HT1080 (cell line): ENCODE data around the gene TMC4. TPM values are rescaled to one million over a fixed set of nuclear protein-coding genes. Genes with fewer than 3 reads are reported as not detected.
"Not testable (repeated sequence)": the region's sequence is repeated elsewhere in the genome, so short reads cannot be mapped to it uniquely, and the experiment has no call there.

ENCODE experiments used
- DNase-seq: peaks from one replicate; pipeline ENCODE4 v3.0.0-alpha.2; 2015; ENCODE audit warnings: low read depth
- total RNA-seq: library from RNA; depleted of rRNA; stranded (reverse); fragments of >200 nt; shearing (Covaris generic); gene quantifications from 2 replicates; pipeline ENCODE4 v1.2.3, GENCODE V29; 2014

TMC4 gene
- total RNA-seq, 1 experiment from 2014 or later: 1.2 TPM

DNA sequence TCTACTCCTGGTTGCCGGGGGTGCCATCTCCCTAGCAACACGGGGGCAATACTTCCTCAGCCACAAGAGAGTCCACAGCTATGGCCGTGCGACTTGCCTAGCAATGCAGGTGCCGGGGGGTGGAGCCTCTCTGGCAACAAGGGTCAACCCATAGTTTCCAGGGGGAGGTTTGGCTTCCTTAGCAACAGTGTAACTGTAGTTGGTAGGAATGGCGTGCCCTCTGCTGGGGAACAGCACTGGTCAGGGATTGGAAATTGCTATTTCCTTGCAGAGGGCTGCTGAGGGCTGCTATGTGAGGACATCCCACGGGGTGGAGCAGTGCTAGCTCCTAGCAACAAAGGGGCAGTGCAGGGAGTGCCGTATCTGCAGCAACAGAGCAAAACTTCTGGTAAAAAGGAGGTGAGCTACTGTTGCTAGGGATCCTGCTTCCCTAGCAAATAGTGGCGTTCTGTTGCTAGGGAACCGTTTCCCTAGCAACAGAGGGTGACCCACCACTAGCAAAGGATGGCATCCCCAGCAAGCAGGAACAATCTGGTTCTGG lies 7.0 kb upstream of the TMC4 start:
- DNase-seq: peak; percentile 52

DNA sequence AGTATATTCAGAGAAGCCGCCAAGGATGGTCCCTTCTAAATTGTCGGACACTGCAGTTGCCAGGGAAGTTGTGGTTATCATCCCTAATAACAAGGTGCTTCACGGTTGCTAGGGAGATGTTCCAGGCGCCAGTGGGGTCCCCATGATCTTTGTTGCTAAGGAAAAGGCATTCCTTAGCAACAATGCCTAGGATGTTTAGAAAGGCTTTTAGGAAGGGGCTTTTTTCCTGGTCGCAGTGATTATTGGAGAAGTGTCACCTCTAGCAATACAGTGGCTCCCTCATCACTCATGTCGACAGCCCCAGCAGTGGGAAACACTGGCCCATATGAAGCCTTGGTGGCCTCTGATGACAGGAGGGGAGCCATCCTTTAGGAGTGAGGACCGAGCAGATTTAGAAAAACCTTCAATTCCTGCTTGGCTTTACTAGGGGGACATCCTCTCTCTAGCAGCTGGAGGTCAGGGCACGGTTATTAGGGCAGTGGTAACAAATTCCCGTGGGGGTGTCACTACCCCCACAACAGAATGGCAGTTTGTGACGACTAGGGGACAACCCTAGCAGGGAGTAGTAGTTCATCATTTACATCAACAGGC lies 6.4 kb upstream of the TMC4 start:
- DNase-seq: no peak

DNA sequence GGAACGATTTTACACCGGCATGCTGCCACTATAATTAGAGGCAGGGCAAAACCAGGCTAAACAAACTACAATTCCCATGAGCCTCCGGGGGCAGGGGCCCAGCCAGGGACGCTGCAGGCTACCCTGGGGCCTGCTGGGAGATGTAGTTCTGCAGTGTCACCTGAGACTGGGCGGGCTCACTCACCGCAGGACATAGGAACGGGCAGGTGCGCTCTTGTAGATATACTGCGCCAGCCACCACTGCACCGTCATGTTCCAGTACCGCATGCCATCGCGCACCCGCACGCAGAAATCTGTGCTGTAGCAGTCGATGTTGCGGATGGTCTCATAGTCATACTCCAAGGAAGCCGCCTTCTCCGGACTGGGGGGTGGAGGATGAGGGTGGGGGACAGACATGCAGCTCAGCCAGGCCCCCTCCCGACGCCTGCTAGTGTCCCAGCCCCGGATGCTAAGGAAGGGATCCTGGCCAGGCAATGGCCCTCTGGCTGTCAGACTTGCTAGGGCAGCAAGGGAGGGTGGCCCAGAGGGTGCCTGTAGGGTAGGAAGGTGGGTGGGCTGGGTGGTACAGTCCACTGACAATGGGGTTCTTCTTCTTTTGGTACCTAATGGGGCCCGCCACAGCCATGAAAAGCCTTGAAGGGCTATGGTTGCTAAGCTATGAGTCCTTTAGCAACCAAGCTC lies 5.8 kb upstream of the TMC4 start:
- DNase-seq: no peak

DNA sequence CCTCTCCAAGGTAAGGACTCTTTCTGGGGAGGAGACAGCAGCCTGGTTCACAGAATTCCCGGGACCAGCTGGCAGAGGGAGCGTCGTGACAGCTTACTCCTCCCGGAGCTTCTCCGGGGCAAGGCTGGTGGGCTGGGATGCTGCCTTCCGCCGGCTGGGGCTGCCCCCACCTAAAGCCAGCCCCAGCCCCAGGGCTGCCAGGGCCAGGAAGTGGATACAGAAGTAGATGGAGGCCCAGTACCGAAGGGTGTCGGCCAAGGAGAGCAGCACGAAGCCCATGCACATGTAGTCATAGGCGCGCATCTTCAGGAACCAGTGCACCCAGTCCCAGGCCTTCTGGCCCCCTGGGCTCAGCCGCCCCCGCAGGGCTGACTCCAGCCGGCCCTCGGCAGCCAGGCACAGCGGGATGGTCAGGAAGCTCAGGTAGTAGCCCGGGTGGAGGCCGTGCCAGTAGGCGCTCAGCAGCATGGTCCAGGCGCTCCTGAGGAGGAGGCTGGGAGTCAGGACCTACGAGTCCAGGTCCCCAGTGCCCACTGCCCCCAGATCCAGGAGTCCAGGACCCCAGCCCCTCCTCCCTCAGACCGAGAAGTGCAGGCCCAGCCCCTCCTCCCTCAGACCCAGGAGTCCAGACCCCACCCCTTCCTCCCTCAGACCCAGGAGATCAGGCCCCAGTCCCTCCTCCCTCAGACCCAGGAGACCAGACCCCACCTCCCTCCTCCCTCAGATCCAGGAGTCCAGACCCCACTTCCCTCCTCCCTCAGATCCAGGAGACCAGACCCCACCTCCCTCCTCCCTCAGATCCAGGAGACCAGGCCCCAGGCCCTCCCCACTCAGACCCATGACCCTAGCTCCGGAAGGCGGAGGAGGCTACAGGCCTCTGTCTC lies 1.2 kb upstream of the TMC4 start:
- DNase-seq: no peak

GRCh38 chr19:54173359-54173699 lies 369 bp upstream of the TMC4 start:
- no peak for DNase-seq

DNA sequence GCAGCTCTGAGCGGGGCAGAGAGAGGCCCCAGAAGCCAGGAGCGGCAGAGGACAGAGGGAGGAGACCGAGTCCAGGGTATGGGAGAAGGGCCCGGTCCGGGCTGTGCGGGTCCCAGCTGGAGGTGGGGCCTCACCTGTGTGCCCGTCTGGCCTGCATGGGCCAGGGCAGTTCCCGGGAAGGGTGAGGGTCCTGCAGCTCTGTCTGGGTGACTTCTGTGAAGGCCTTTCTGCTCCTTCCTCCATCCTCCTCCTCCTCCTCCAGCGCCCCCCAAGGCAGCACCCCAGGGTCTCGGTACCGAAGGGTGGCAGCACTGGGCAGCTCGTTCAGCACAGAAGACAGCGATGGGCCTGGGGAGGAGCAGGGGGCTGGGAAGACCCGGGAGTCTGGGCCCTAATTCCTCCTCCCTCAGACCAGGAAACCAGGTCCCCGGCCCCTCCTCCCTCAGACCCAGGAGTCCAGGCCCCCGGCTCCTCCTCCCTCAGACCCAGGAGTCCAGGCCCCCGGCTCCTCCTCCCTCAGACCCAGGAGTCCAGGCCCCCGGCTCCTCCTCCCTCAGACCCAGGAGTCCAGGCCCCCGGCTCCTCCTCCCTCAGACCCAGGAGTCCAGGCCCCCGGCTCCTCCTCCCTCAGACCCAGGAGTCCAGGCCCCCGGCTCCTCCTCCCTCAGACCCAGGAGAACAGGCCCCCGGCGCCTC lies 1.1 kb downstream of the TMC4 start:
- DNase-seq: not testable (repeated sequence)

- DNase-seq: no peak
These were observed 3.7 kb downstream of the TMC4 start for GRCh38 chr19:54169149-54169740.

DNA sequence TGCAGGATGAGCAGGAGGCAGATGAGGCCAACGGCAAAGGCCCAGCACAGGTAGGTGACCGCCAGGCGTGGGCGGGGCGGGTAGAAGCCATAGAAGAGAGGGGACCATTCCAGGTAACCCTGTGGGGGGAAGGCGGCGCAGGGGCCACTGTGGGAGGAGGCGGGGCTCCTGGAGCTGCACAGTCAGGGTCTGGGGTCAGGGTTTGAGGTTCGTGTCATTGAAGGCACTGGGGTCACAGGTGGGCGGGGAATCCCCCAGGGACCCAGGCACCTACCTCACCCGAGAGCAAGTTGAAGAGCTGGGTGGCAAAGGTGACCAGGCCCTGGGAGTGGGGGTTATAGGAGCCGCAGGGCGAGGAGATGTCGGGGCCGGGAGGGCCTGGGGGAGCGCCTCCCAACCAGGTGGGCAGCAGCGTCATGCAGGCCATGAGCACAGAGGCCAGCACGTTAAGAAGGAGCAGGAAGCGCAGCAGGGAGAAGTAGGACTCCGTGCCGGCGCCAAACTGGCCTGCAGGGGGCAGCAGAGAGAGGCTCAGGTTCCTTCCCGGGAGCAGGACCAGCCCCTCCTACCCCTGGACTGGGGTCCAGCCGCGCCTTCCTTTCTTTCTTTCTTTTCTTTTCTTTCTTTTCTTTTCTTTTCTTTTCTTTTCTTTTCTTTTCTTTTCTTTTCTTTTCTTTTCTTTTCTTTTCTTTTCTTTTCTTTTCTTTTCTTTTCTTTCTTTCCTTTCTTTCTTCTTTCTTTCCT lies 4.6 kb downstream of the TMC4 start:
- DNase-seq: peak; percentile 87

DNA sequence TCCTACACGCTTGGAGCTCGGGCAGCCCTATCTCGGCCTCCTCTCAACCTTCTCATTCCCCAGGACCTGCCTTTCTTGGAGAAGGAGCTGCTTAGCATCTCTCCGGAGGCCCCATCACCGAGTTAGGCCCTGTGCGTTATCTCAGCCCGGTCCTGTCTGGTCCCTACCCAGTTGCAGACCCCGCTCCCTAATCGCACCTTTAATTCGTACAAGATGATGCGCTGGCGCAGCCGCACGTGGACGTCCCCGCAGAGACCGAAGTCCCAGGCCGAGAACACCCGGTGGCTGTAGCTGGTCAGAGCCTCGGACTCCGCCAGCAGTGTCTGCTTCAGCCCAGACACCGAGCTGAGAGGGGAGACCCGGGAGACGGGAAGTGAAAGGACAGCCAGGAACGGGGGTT lies 7.7 kb downstream of the TMC4 start:
- no peak for DNase-seq

DNA sequence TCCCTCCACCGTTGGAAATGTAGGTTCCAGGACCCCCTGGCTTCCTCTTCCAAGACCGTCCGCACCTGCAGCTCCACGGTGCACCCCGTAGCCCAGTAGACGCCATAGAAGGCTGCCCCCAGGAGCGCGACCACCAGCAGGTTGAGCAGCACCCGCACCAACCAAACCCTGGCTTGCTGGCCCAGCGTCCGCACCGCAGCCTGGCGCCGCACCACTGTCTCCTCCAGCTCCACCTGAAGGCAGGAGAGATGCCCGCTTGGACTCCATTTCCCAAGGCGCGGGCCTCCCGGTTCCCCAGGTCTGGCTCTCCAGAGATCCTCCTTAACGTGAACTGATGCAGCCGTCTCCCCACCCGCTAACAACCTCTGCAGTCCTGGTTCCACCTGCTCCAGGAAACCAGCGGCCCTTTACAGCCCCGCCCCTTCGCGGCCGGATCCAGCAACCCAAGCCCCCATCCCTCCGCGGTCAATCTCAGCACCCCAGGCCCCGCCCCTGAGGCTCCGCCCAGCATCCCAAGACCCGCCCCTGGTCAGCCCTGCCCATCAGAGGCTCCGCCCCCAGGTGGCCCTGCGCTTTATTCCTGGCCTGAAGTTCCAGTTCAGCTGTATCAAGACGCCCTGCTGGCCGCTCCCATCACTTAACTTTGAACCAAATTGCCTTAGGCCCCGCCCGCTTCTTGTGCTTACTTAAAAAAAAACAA lies 8.4 kb downstream of the TMC4 start:
- no peak for DNase-seq

- no peak for DNase-seq
These were observed 10.1 kb downstream of the TMC4 start for GRCh38 chr19:54162884-54163283.

DNA sequence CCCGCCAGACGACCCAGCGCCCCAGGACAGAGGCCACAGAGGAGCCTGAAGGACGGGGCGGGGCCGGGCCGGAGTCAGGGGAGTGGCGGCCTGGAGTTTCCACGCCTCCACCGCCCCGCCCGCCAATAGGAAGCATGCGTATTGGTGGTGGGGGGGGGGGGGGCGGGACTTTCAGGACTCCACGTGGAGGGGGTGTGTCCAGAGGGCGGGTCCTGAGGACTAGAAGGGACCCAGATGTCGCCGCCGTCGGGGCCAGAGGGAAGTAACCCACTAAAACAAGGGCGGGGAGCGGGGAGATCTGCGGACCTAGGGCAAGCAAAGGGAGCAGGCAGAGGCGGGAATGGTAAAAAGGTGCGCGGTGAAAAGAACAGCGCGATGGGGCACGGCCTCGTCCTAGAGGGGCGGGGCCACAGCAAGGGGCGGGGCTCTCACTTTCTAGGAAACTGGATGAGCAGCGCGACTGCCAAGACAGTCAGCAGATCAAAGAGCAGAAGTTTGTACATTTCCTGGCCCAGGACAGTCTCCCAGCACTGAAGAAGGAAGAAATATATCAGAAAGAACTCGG lies 10.6 kb downstream of the TMC4 start:
- no peak for DNase-seq

DNA sequence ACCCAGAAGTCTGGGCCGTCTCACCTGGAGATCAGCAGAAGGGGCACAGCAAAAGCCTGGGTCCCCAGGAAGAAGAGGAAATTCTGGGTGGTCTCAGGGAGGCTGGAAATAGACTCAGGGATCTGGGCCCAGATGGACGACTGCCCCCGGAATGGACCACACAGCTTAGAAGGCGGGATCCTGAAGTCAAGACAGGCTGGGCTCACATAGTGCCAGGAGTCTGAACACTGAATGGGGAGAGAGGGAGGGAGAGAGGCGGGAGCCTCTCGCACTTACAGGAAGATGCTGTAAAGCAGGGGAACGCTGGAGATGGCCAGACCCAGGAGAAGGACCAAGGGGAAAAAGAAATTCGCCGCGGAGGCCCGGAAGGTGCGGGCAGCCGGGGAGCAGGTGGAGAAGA lies 12.1 kb downstream of the TMC4 start:
- no peak for DNase-seq

- DNase-seq: no peak
These were observed 12.7 kb downstream of the TMC4 start for GRCh38 chr19:54160182-54160811.

DNA sequence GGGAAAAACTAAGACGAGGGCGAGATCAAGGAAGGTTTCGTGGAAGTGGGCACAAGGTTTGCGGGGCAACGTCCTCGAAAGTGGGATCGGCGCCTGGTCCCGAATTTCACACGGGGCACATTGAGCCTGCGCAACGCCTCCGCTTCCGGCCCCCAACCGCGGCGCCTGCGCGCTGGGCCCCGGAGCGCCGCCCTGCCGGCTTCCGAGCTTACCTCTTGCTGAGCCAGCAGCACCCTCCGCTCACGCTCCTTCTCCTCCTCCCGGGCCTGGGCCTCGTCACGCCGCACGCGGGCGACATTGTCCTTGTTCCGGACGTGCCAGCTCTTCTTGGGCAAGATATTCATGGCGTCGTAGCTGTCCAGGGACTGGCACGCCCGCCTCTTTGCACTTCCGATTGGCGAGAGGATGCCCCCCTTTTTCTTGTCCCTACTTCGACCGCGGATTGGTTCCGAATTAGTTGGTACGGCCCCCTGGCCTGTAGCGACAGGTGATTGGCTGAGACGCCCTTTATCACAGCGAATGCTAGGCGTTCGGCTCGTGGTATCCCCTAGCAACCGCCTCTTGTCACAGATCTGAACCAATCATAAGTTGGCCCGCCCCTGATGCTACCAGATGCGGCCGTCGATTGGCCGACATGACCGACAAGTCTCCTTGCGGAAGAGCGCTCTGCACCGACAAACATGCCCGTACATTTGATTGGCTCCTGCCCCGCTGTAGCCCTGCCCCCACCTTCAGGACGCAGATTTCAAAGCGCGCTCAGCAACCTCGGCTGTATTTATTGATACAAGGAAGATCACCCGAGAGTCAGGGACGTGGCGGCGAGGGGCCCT lies 13.4 kb downstream of the TMC4 start, which contains the start of gene LENG1:
TSS of gene LENG1 (minus strand) at position 370 of the 830 bp plus-strand sequence. CDS start at position 344, 26 bp downstream.
- peak; percentile 100 for DNase-seq

GRCh38 chr19:54158812-54159351 lies 14.1 kb downstream of the TMC4 start:
- DNase-seq: no peak

- DNase-seq: no peak
These were observed 16.0 kb downstream of the TMC4 start for GRCh38 chr19:54156953-54157352.

DNA sequence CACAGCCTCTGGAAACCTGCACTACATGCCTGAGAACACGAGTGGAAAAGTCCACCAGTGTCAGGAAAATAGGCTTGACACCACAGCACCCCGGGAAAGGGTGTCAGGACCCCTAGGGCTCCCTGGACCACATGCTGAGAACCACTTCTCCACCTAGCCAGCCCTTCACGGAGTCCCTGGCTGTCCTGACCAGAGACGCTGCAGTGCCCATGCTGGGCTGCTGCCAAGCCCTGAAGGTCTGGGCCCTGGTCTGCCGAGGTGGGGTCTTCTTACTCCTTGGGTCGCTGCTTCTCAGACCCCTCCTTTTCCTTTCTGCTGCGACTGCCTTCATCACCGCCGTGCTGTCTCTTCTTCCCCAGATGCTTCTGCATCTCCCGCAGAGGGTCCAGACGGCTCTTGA lies 16.5 kb downstream of the TMC4 start:
- no peak for DNase-seq
